Adrenal gland (tissue), 12 donors: Measurements from ENCODE around the gene GPNMB. TPM values are rescaled to one million over a fixed set of nuclear protein-coding genes. Genes with fewer than 3 reads are reported as not detected.

ENCODE experiments used
- DNase-seq, 7 donors: peaks; one replicate each; pipeline ENCODE4 v3.0.0-alpha.2; 2019 to 2020
- H3K27ac ChIP-seq, 5 donors: fragments of 200-600 bp; sonication (generic) in 4 of 5; 1 replicate in 3 of 5; 2 replicates in 2 of 5; pipeline versions ENCODE4 v1.5.1 to v1.8.0; 2016 to 2020; ENCODE audit warnings: mild to moderate bottlenecking in 1 of 5
- H3K27me3 ChIP-seq: fragments of 200-600 bp; 2 replicates; pipeline ENCODE4 v1.8.0; 2021
- H3K36me3 ChIP-seq, 2 donors: fragments of 200-600 bp; replicated peaks in 1 of 2; 1 replicate in 1 of 2; 2 replicates in 1 of 2; pipeline versions ENCODE4 v1.5.1 to v1.8.0; 2018 to 2022
- H3K4me1 ChIP-seq, 2 donors: fragments of 200-600 bp; replicated peaks in 1 of 2; 1 replicate in 1 of 2; 2 replicates in 1 of 2; pipeline versions ENCODE4 v1.5.1 to v1.8.0; 2018 to 2021
- H3K4me3 ChIP-seq, 4 donors: fragments of 200-600 bp; sonication (generic) in 3 of 4; one replicate each; pipeline ENCODE4 v1.5.1; 2016 to 2018
- H3K9me3 ChIP-seq, 3 donors: fragments of 200-600 bp; sonication (generic) in 1 of 3; replicated peaks in 1 of 3; 1 replicate in 2 of 3; 2 replicates in 1 of 3; pipeline versions ENCODE4 v1.5.1 to v1.8.0; 2016 to 2021
- CTCF ChIP-seq, 6 experiments: fragments of 450-650 bp in 4 of 6; fragments of 200-600 bp in 2 of 6; sonication (generic) in 1 of 6; IDR thresholded peaks; 1 replicate in 5 of 6; 2 replicates in 1 of 6; pipeline versions ENCODE4 v1.5.1 to v1.8.0; 2016 to 2021; ENCODE audit warnings: antibody characterized with exemption in 6 of 6, mild to moderate bottlenecking in 2 of 6, moderate library complexity in 1 of 6
- POLR2A ChIP-seq, 2 donors: fragments of 450-650 bp; IDR thresholded peaks; one replicate each; pipeline ENCODE4 v1.6.1; 2017; ENCODE audit warnings: antibody characterized with exemption in 2 of 2, mild to moderate bottlenecking in 2 of 2, moderate library complexity in 1 of 2
- WGBS, 4 donors: extraction: QIAGEN DNeasy Blood & Tissue Kit in 2 of 4; methylation state at CpG; one replicate each; pipeline versions ENCODE4 v1.1.5 to v1.1.7; 2013 to 2017; 5-methylcytosine and 5-hydroxymethylcytosine counted together
- intact Hi-C, 2 donors: fragments of 100-400 bp; cut with DNase I; formaldehyde crosslinking; loops; one replicate each; pipeline versions ENCODE4 v1.14.1 to v1.15.0; 2022 to 2023
- polyA plus RNA-seq, 3 donors: library from polyadenylated mRNA; stranded (reverse); fragments of 200-250 nt in 2 of 3; fragments of 350-450 nt in 1 of 3; fragmentation: Illumina TruSeq in 1 of 3; extraction: RNeasy Lipid Tissue Mini Kit (QIAGEN cat#74804) in 1 of 3; gene quantifications; one replicate each; pipeline ENCODE4 v1.2.3, GENCODE V29; 2013 to 2014
- total RNA-seq, 9 donors: library from RNA; depleted of rRNA in 4 of 9; stranded (reverse); fragments of >200 nt in 4 of 9; fragments of 120-200 nt in 1 of 9; fragmentation: NEBNext Ultra II Directional in 1 of 9; extraction: Animal tissue kit (Norgen Biotek cat#: 25700) in 1 of 9; gene quantifications; one replicate each; pipeline versions ENCODE4 v1.1.0 to v1.2.4, GENCODE V29; 2013 to 2023
- donor health status: healthy with polysubstance abuse.
- donor health status: Bipolar disorder and iron deficiency.
- donor health status: DM: yes; HTN: yes; CAD: no.
- donor health status: DM: no; HTN: no; CAD: no.
- donor health status: DM: no; HTN: no; CAD: no.
- donor health status: DM: yes; HTN: yes; CAD: no.

GPNMB gene
- total and polyA plus RNA-seq, 12 donors, result 14.0 to 92.3 (median 35.1) TPM

GRCh38 chr7:23212841-23213240 lies 33.7 kb upstream of the GPNMB start:
- H3K4me3 ChIP-seq, result no peak overlapping the region
- no peaks in the 10 kb centered on the region for H3K36me3 ChIP-seq
- no peaks in the 10 kb centered on the region for H3K27me3 ChIP-seq
- no peaks in the 10 kb centered on the region for H3K9me3 ChIP-seq
- peak in 1 of 7 donors; percentile 10 for DNase-seq
- TF ChIP-seq CTCF (IDR thresholded peaks at IDR 0.05) (no peak), POLR2A (IDR thresholded peaks at IDR 0.05) (no peak)
- 65 to 88% (median 77%) methylated on average over 4 of the region's 4 CpGs for WGBS, 4 donors
- peaks cover 0 to 4% of the 10 kb centered on the region in 2 donors for H3K4me1 ChIP-seq
- intact Hi-C loops, result no loop called here
- no peak overlapping the region for H3K27ac ChIP-seq

GRCh38 chr7:23213755-23214154 lies 32.8 kb upstream of the GPNMB start:
- Histone ChIP-seq H3K4me1 (no peaks in the 10 kb centered on the region), H3K36me3 (no peaks in the 10 kb centered on the region), H3K27me3 (no peaks in the 10 kb centered on the region), H3K9me3 (no peaks in the 10 kb centered on the region), H3K27ac (no peak overlapping the region), H3K4me3 (no peak overlapping the region)
- intact Hi-C loops, result no loop called here
- WGBS, 4 donors, result 95 to 97% (median 96%) methylated on average over 10 to 11 of the region's 11 CpGs
- DNase-seq, result no peak
- TF ChIP-seq CTCF (IDR thresholded peaks at IDR 0.05) (no peak), POLR2A (IDR thresholded peaks at IDR 0.05) (no peak)

- no peak for DNase-seq
- no peak for TF ChIP-seq CTCF (IDR thresholded peaks at IDR 0.05)
- no peak for TF ChIP-seq POLR2A (IDR thresholded peaks at IDR 0.05)
- H3K4me1 ChIP-seq, result no peaks in the 10 kb centered on the region
- H3K9me3 ChIP-seq, result no peaks in the 10 kb centered on the region
- H3K27me3 ChIP-seq, result no peaks in the 10 kb centered on the region
- intact Hi-C loops, result no loop called here
- WGBS, 4 donors, result 77 to 89% (median 79%) methylated on average over 5 of the region's 5 CpGs
- no peak overlapping the region for H3K27ac ChIP-seq
- no peaks in the 10 kb centered on the region for H3K36me3 ChIP-seq
- H3K4me3 ChIP-seq, result no peak overlapping the region
These were observed 32.2 kb upstream of the GPNMB start for GRCh38 chr7:23214423-23214822.

GRCh38 chr7:23214938-23215337 lies 31.6 kb upstream of the GPNMB start:
- H3K4me1 ChIP-seq, result no peaks in the 10 kb centered on the region
- H3K9me3 ChIP-seq, result no peaks in the 10 kb centered on the region
- 86 to 95% (median 90%) methylated on average over 3 to 6 of the region's 6 CpGs for WGBS, 4 donors
- H3K27me3 ChIP-seq, result no peaks in the 10 kb centered on the region
- H3K4me3 ChIP-seq, result no peak overlapping the region
- H3K36me3 ChIP-seq, result no peaks in the 10 kb centered on the region
- intact Hi-C loops, result no loop called here
- DNase-seq, result no peak
- H3K27ac ChIP-seq, result no peak overlapping the region
- TF ChIP-seq POLR2A (IDR thresholded peaks at IDR 0.05) (no peak), CTCF (IDR thresholded peaks at IDR 0.05) (no peak)
